A549 (cell line): ENCODE measurements around the gene KCTD1.

Source experiments
- CEBPB ChIP-seq, 2 experiments: fragments of >200 bp in 1 of 2; sonication (Bioruptor Twin) in 1 of 2; formaldehyde crosslinking in 1 of 2; IDR thresholded peaks; 2 replicates each; pipeline ENCODE4 v1.6.1; 2012 to 2016
- CHD4 ChIP-seq: fragments of 200-600 bp; sonication (generic); IDR thresholded peaks from 2 replicates; pipeline ENCODE4 v1.6.1; 2016; ENCODE audit warnings: antibody characterized with exemption, mild to moderate bottlenecking, borderline replicate concordance
- MYC ChIP-seq: IDR thresholded peaks from 2 replicates; pipeline ENCODE4 v1.6.1; 2012; ENCODE audit warnings: mild to moderate bottlenecking, inconsistent platforms, low read length, improper control_type of control experiment, borderline replicate concordance
- NFE2L2 ChIP-seq: fragments of 150-350 bp; conservative IDR thresholded peaks from 2 replicates; pipeline ENCODE4 v1.6.1; 2014; ENCODE audit warnings: low read length
- POLR2AphosphoS2 ChIP-seq: conservative IDR thresholded peaks from 2 replicates; pipeline ENCODE4 v1.6.1; 2012; ENCODE audit warnings: low read length, improper control_type of control experiment, inconsistent platforms
- RAD21 ChIP-seq, 2 experiments: fragments of >200 bp in 1 of 2; sonication (Bioruptor Twin) in 1 of 2; formaldehyde crosslinking in 1 of 2; IDR thresholded peaks in 1 of 2; conservative IDR thresholded peaks in 1 of 2; 2 replicates in 1 of 2; 3 replicates in 1 of 2; pipeline ENCODE4 v1.6.1; 2012 to 2018; ENCODE audit warnings: inconsistent platforms in 1 of 2
- TF ChIP-seq, protein P1 (sequence below): fragments of >200 bp; sonication (Bioruptor Twin); formaldehyde crosslinking; IDR thresholded peaks from 3 replicates; pipeline ENCODE4 v1.5.1; 2016

DNA sequence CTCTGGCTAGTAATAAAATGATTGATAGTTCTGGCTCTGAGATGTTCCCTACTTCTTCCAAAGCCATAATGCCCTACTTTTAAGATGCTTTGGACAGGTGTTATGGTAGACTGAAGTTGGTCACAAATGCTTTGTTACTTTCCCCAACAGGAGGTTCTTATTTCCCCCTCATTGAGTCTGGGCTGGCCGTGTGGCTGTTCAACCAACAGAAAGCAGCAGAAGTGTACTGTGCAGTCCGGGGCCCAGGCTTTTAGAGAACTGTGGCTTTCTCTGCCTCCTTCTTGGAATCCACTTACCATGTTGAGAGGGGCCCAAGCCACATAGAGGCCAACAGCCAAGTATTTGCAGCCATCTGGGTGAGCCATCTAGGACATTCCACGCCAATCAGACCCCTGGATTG, 94.2 kb downstream of the KCTD1 start:
- TF ChIP-seq, protein P1, sequence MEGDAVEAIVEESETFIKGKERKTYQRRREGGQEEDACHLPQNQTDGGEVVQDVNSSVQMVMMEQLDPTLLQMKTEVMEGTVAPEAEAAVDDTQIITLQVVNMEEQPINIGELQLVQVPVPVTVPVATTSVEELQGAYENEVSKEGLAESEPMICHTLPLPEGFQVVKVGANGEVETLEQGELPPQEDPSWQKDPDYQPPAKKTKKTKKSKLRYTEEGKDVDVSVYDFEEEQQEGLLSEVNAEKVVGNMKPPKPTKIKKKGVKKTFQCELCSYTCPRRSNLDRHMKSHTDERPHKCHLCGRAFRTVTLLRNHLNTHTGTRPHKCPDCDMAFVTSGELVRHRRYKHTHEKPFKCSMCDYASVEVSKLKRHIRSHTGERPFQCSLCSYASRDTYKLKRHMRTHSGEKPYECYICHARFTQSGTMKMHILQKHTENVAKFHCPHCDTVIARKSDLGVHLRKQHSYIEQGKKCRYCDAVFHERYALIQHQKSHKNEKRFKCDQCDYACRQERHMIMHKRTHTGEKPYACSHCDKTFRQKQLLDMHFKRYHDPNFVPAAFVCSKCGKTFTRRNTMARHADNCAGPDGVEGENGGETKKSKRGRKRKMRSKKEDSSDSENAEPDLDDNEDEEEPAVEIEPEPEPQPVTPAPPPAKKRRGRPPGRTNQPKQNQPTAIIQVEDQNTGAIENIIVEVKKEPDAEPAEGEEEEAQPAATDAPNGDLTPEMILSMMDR, result no peak
- TF ChIP-seq CEBPB (IDR thresholded peaks at IDR 0.05) (no peak), MYC (no peak), POLR2AphosphoS2 (no peak), RAD21 (conservative IDR thresholded peaks at IDR 0.05 in 1 of 2, IDR thresholded peaks at IDR 0.05 in 1 of 2) (no peak), CHD4 (no peak), NFE2L2 (no peak)
